ENCODE results near the gene SCD. TPM values are rescaled to one million over a fixed set of nuclear protein-coding genes. Genes with fewer than 3 reads are reported as not detected.
"Not testable (repeated sequence)": the region's sequence is repeated elsewhere in the genome, so short reads cannot be mapped to it uniquely, and the experiment has no call there.

SCD gene
- polyA plus RNA-seq (2013, experiment 1 of 2; ENCODE audit: insufficient read length), result 294 TPM
- 268 TPM for polyA plus RNA-seq (2013, experiment 2 of 2; ENCODE audit: insufficient read length)

- peak; percentile 94 for DNase-seq
Measured at GRCh38 chr10:100346765-100347567, at the start of gene SCD. SCD (plus strand) TSS chr10:100347233; CDS start chr10:100347505, 272 bp downstream.

- DNase-seq, result no peak
Measured at GRCh38 chr10:100297242-100297641, 49.8 kb upstream of the SCD start.

- DNase-seq, result not testable (repeated sequence)
Measured at GRCh38 chr10:100301123-100301522, 45.9 kb upstream of the SCD start.

GRCh38 chr10:100303724-100304319 is 43.2 kb upstream of the SCD start:
- peak; percentile 13 for DNase-seq

- no peak for DNase-seq
Measured at GRCh38 chr10:100304414-100304813, 42.6 kb upstream of the SCD start.

- DNase-seq, result no peak
Measured at GRCh38 chr10:100306861-100307260, 40.2 kb upstream of the SCD start.

GRCh38 chr10:100307684-100308083 is 39.3 kb upstream of the SCD start:
- peak; percentile 18 for DNase-seq

- no peak for DNase-seq
Measured at GRCh38 chr10:100311298-100311697, 35.7 kb upstream of the SCD start.

GRCh38 chr10:100315615-100316014 is 31.4 kb upstream of the SCD start:
- DNase-seq, result no peak

- DNase-seq, result peak; percentile 4
Measured at GRCh38 chr10:100318207-100318606, 28.8 kb upstream of the SCD start.

GRCh38 chr10:100319707-100320402 is 27.2 kb upstream of the SCD start:
- no peak for DNase-seq

- no peak for DNase-seq
Measured at GRCh38 chr10:100325158-100325557, 21.9 kb upstream of the SCD start.

GRCh38 chr10:100327007-100327717 is 19.9 kb upstream of the SCD start:
- DNase-seq, result no peak

GRCh38 chr10:100327718-100328009 is 19.4 kb upstream of the SCD start:
- DNase-seq, result no peak

- no peak for DNase-seq
Measured at GRCh38 chr10:100328198-100328597, 18.8 kb upstream of the SCD start.

GRCh38 chr10:100330079-100330478 is 17.0 kb upstream of the SCD start, which contains the start of gene PKD2L1:
PKD2L1 (minus strand) TSS chr10:100330228; CDS start chr10:100330103, 125 bp downstream.
- DNase-seq, result no peak

- no peak for DNase-seq
Measured at GRCh38 chr10:100333106-100333505, 13.9 kb upstream of the SCD start.

- DNase-seq, result peak; percentile 23
Measured at GRCh38 chr10:100333661-100334440, 13.2 kb upstream of the SCD start.

- no peak for DNase-seq
Measured at GRCh38 chr10:100334762-100335161, 12.3 kb upstream of the SCD start.

GRCh38 chr10:100338434-100339036 is 8.5 kb upstream of the SCD start:
- DNase-seq, result peak; percentile 48

GRCh38 chr10:100339236-100339635 is 7.8 kb upstream of the SCD start:
- DNase-seq, result no peak

Measured in fibroblast of skin of abdomen (primary cell).